ENCODE results near the gene HIC1. TPM values are rescaled to one million over a fixed set of nuclear protein-coding genes. Genes with fewer than 3 reads are reported as not detected.

The HIC1 gene
- polyA plus RNA-seq, 1 donor: 15.9 TPM

DNA sequence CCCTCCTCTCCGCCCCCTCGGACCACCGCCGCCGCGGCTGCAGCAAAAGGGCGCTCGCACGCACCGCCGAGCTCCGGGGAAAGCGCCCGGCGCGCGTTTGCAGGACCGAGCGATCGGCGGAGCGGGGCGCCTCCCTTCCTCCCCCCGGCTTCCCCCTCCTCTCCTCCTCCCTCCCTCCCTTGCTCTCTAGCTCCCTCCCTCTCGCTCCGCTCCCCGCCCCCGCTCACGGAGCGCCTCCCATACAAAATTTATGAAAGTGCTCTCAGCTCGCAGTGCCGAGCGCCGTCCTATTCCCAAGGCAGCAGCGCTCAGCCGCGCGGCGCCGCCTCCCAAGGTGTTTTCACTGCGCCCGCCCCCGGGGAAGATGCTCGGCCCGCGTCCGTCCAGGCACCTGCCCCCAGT lies 29.7 kb upstream of the HIC1 start, which contains the start of gene RTN4RL1:
Gene RTN4RL1, minus strand, starts transcription at position 115 of the 402 bp plus-strand sequence. CDS start 469 bp downstream, outside the sequence.
- no peak within 1 kb of the TSS for H3K27ac ChIP-seq (ENCODE audit: low read length)
- H3K4me3 ChIP-seq (ENCODE audit: low read length): peak within 1 kb of the TSS; percentile 16
- WGBS (ENCODE audit: insufficient coverage, low lambda C conversion rate): no CpG with 5 or more reads among the region's 47 CpGs
- DNase-seq: peak in 1 of 2 donors; percentile 44
- H3K27me3 ChIP-seq (ENCODE audit: control insufficient read depth, insufficient read depth, low read length): peaks cover 85% of the 10 kb centered on the region
- peaks cover 3% of the 10 kb centered on the region for H3K9me3 ChIP-seq (ENCODE audit: control insufficient read depth, low read depth, low read length)
- H3K4me1 ChIP-seq (ENCODE audit: control insufficient read depth, insufficient read depth, low read length): peaks cover 19% of the 10 kb centered on the region
- H3K36me3 ChIP-seq (ENCODE audit: control insufficient read depth, insufficient read depth, low read length): no peaks in the 10 kb centered on the region

DNA sequence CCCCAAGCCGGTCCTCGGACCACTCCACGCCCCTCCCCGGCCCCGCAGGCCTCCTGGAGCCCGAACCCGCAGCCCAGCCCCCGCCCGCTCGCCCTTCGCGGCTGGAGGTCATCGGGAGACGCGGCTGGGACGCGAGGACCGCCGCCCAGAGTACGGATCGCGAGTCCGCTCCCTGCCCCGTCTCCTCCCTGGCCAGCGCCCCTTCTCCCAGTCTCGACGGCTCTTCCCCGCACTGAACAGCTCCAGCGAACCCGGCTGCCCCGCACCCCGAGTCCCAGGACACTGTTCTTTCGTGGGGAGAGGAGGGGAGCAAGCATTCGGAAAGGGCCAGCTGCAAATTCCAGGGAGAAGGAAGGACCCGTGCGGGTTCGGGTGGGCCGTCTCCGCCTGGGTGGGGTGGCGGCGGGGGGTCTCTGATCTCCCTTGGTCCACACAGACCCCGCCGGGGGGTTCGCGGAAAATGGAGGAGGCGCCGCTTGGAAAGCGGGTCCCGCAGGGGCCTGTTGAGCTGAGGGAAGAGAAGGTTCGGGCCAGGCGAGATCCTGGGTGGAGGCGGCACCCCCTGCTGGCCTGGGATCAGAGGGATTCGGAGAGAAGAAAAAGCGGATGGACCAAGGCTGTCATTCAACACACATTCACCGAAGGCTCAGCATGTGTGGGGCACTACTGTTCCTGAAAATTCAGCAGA lies 29.1 kb upstream of the HIC1 start:
- no peak overlapping the region for H3K27ac ChIP-seq (ENCODE audit: low read length)
- H3K9me3 ChIP-seq (ENCODE audit: control insufficient read depth, low read depth, low read length): peaks cover 3% of the 10 kb centered on the region
- H3K27me3 ChIP-seq (ENCODE audit: control insufficient read depth, insufficient read depth, low read length): peaks cover 80% of the 10 kb centered on the region
- DNase-seq: peak in 1 of 2 donors; percentile 61
- peak overlapping the region; percentile 16 for H3K4me3 ChIP-seq (ENCODE audit: low read length)
- peaks cover 19% of the 10 kb centered on the region for H3K4me1 ChIP-seq (ENCODE audit: control insufficient read depth, insufficient read depth, low read length)
- no CpG with 5 or more reads among the region's 55 CpGs for WGBS (ENCODE audit: insufficient coverage, low lambda C conversion rate)
- no peaks in the 10 kb centered on the region for H3K36me3 ChIP-seq (ENCODE audit: control insufficient read depth, insufficient read depth, low read length)

DNA sequence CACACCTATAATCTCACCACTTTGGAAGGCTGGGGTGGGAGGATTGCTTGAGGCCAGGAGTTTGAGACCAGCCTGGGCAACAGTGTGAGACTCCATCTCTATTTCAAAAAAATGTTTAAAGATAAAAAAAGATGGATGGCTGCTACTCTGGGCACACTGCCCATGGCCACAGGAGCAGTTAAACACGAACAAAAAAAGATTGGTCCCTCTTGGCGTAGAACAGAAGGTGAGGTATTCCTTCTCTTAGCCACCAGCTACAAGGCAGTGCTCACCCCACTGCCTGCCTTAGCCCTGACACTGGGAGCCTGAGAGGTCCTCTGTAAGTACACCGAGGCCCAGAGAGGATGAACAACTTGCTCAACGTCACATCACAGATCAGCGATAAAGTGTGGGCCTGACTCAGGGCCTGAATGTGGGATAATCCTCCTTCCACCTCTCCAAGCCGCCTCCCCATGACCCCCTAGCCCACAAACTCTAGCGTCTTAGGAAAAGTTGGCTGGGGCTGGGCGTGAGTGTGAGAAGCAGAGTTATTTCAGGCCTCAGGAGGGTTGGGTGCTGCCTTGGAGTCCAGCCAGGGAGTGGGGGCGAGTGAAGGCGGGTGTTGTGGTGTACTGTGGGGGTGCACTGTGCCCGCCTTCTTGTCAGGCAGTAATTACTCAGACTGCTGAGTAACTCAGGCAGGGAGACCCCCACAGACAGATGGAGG lies 27.2 kb upstream of the HIC1 start:
- no peak for DNase-seq

DNA sequence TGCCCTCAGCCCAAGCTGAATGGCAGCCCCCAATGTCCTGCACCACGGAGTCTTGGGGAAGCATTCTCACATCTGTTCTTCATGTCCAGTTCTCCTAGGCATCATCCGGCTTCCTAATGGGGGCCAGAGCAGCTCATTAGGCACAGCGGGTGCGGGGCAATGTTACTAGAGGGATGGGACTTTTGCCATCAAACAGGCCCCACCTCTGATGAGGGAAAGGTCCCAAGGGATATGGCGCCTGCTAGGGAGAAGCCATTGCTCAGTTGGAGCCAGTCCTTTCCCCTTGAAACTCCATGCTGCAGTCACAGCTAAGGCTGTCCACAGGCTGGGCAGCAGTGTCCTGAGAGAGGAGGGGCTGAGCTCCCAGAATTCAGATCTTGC lies 26.7 kb upstream of the HIC1 start:
- Histone ChIP-seq H3K4me1 (ENCODE audit: control insufficient read depth, insufficient read depth, low read length) (peaks cover 22% of the 10 kb centered on the region), H3K27me3 (ENCODE audit: control insufficient read depth, insufficient read depth, low read length) (peaks cover 59% of the 10 kb centered on the region), H3K4me3 (ENCODE audit: low read length) (no peak overlapping the region), H3K27ac (ENCODE audit: low read length) (no peak overlapping the region), H3K36me3 (ENCODE audit: control insufficient read depth, insufficient read depth, low read length) (peaks cover 3% of the 10 kb centered on the region), H3K9me3 (ENCODE audit: control insufficient read depth, low read depth, low read length) (peaks cover 3% of the 10 kb centered on the region)
- WGBS (ENCODE audit: insufficient coverage, low lambda C conversion rate): no CpG with 5 or more reads among the region's 5 CpGs
- DNase-seq: no peak

More for the DNA sequence above, 27.2 kb upstream of the HIC1 start:
- no peak overlapping the region for H3K4me3 ChIP-seq (ENCODE audit: low read length)
- H3K36me3 ChIP-seq (ENCODE audit: control insufficient read depth, insufficient read depth, low read length): peaks cover 2% of the 10 kb centered on the region
- H3K27ac ChIP-seq (ENCODE audit: low read length): no peak overlapping the region
- H3K4me1 ChIP-seq (ENCODE audit: control insufficient read depth, insufficient read depth, low read length): peaks cover 22% of the 10 kb centered on the region
- H3K27me3 ChIP-seq (ENCODE audit: control insufficient read depth, insufficient read depth, low read length): peaks cover 64% of the 10 kb centered on the region
- no CpG with 5 or more reads among the region's 11 CpGs for WGBS (ENCODE audit: insufficient coverage, low lambda C conversion rate)
- H3K9me3 ChIP-seq (ENCODE audit: control insufficient read depth, low read depth, low read length): peaks cover 3% of the 10 kb centered on the region

DNA sequence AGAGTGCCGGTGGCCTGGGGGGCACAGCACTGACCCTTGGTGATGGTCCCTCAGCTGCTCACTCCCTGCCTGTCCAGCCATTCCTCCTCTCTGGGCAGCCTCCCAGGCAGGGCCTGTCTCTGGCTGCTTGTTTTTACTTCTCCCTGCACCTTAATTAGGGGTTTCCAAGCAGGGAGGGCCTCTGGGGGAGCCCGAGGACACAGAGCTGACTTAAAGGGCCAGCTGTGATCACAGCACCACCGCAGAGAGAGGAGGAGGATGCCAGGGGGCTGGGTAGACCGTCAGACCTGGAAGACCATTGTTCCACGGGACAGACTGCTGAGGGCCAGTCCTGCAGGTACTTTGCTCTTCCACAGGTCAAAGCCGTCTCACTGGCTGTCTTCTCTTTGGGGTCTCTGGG lies 26.2 kb upstream of the HIC1 start:
- peaks cover 22% of the 10 kb centered on the region for H3K4me1 ChIP-seq (ENCODE audit: control insufficient read depth, insufficient read depth, low read length)
- WGBS (ENCODE audit: insufficient coverage, low lambda C conversion rate): no CpG with 5 or more reads among the region's 6 CpGs
- H3K4me3 ChIP-seq (ENCODE audit: low read length): no peak overlapping the region
- DNase-seq: no peak
- peaks cover 3% of the 10 kb centered on the region for H3K9me3 ChIP-seq (ENCODE audit: control insufficient read depth, low read depth, low read length)
- peaks cover 54% of the 10 kb centered on the region for H3K27me3 ChIP-seq (ENCODE audit: control insufficient read depth, insufficient read depth, low read length)
- peaks cover 8% of the 10 kb centered on the region for H3K36me3 ChIP-seq (ENCODE audit: control insufficient read depth, insufficient read depth, low read length)
- H3K27ac ChIP-seq (ENCODE audit: low read length): no peak overlapping the region

DNA sequence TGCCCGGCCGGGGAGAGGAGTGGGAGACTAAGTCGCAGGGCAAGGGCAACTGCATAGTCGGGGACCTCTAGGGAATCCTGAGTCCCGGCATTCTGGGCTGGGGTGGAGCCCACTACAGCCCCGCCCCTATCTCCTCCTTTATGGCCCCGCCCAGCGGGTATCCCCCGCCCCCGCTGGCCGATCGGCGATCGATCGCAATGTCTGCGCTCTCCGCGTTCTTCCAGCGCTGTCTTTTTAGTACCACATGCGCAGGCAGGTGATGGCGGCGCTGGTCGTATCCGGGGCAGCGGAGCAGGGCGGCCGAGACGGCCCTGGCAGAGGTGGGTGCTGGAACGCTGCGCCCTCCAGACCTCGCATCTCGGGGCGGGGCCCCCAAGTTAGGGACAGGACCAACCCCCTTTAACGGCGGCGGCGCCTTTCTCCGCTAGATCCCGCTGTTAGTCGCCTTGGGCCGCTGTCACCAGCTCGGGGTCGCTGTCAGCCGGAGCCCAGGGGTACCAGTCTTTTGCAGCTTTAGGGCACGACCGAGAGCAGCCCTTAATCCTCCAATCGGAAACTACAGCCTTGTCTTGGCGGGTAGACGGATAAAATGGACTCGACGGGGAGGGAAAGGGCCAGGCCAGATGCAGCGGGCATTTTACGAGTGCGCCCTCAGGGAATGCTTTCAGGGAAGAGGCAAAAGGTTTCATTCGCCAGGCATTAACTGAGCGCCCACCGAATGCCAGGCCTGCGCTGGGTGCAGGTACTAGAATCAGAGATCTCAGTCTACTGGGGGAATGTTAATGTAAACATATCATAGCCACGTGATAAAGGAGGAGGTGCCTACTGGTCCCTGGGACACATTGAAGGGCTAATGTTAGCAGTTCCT lies 24.8 kb upstream of the HIC1 start, which contains the start of gene DPH1:
Gene DPH1, plus strand, starts transcription at position 243 of the 868 bp plus-strand sequence. Its CDS starts 17 bp downstream, at position 260.
- WGBS (ENCODE audit: insufficient coverage, low lambda C conversion rate): no CpG with 5 or more reads among the region's 59 CpGs
- Histone ChIP-seq H3K27me3 (ENCODE audit: control insufficient read depth, insufficient read depth, low read length) (peaks cover 41% of the 10 kb centered on the region), H3K4me1 (ENCODE audit: control insufficient read depth, insufficient read depth, low read length) (peaks cover 17% of the 10 kb centered on the region), H3K36me3 (ENCODE audit: control insufficient read depth, insufficient read depth, low read length) (peaks cover 12% of the 10 kb centered on the region), H3K27ac (ENCODE audit: low read length) (peak within 1 kb of the TSS; percentile 31), H3K4me3 (ENCODE audit: low read length) (peak within 1 kb of the TSS; percentile 97), H3K9me3 (ENCODE audit: control insufficient read depth, low read depth, low read length) (peaks cover 3% of the 10 kb centered on the region)
- peak; percentile 73 to 83 for DNase-seq

DNA sequence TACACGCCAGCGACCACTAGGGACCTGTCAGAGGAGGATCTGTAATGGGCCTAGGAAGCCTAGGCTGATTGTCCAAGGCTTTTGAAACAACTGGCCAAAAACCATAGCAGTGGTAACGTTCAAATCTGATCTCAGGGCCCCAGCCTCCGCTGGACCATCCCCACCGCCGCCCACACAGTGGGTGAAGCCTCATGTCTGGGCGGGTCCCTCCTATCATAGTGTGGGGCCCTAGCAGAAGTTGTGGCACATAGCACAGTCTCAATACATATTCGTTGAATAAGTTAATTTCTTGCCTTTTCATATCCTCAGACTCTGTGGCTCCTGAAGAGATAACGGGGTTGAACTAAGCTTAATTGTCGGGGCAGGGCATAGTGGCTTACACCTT lies 24.1 kb upstream of the HIC1 start:
- no CpG with 5 or more reads among the region's 10 CpGs for WGBS (ENCODE audit: insufficient coverage, low lambda C conversion rate)

DNA sequence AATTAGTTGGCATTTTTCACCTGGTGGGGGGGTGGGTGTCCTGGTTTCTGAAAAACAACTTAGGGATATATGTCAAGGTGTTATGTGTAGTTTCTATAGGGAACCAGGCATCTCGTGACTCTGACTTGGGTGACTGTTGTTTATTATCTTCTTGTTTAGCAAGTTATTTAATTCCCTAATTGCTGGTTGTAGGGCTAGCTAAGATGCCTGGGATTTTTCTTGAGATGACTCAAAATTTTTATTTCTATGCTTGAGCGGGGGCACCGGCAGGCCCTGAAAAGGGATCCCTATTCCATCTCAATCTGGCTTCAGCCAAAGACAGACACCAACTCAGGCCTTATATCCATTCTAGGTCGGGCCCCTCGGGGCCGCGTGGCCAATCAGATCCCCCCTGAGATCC lies 21.8 kb upstream of the HIC1 start:
- peaks cover 7% of the 10 kb centered on the region for H3K4me1 ChIP-seq (ENCODE audit: control insufficient read depth, insufficient read depth, low read length)
- no CpG with 5 or more reads among the region's 7 CpGs for WGBS (ENCODE audit: insufficient coverage, low lambda C conversion rate)
- no peak for DNase-seq
- peaks cover 38% of the 10 kb centered on the region for H3K36me3 ChIP-seq (ENCODE audit: control insufficient read depth, insufficient read depth, low read length)
- H3K9me3 ChIP-seq (ENCODE audit: control insufficient read depth, low read depth, low read length): no peaks in the 10 kb centered on the region
- no peak overlapping the region for H3K27ac ChIP-seq (ENCODE audit: low read length)
- H3K4me3 ChIP-seq (ENCODE audit: low read length): no peak overlapping the region
- peaks cover 13% of the 10 kb centered on the region for H3K27me3 ChIP-seq (ENCODE audit: control insufficient read depth, insufficient read depth, low read length)

More for the DNA sequence above, 24.1 kb upstream of the HIC1 start:
- H3K4me3 ChIP-seq (ENCODE audit: low read length): peak overlapping the region; percentile 97
- H3K36me3 ChIP-seq (ENCODE audit: control insufficient read depth, insufficient read depth, low read length): peaks cover 16% of the 10 kb centered on the region
- H3K27me3 ChIP-seq (ENCODE audit: control insufficient read depth, insufficient read depth, low read length): peaks cover 35% of the 10 kb centered on the region
- H3K4me1 ChIP-seq (ENCODE audit: control insufficient read depth, insufficient read depth, low read length): peaks cover 11% of the 10 kb centered on the region
- H3K9me3 ChIP-seq (ENCODE audit: control insufficient read depth, low read depth, low read length): peaks cover 2% of the 10 kb centered on the region
- H3K27ac ChIP-seq (ENCODE audit: low read length): no peak overlapping the region
- DNase-seq: no peak

DNA sequence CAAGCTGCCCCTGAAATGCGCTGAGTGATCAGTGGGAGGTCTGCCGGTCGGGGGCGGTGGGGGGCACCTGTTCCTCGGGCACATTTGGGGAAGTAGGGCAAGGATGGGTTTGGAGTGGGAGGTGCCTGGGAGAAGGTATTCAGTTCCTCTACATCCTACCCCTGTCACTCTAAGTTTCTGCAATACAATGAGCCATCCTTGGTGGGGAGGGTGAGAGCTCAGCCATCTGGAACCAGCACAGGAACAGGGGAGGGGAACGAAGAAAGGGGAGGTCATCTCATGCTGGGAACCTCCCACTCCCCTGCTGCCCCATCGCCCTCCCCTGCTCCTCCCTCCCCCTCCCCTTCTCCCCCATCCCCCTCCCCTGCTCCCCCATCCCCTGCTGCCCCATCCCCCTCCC lies 20.7 kb upstream of the HIC1 start:
- H3K4me1 ChIP-seq (ENCODE audit: control insufficient read depth, insufficient read depth, low read length): peaks cover 7% of the 10 kb centered on the region
- no peaks in the 10 kb centered on the region for H3K9me3 ChIP-seq (ENCODE audit: control insufficient read depth, low read depth, low read length)
- no peak overlapping the region for H3K27ac ChIP-seq (ENCODE audit: low read length)
- DNase-seq: no peak
- H3K27me3 ChIP-seq (ENCODE audit: control insufficient read depth, insufficient read depth, low read length): peaks cover 4% of the 10 kb centered on the region
- H3K4me3 ChIP-seq (ENCODE audit: low read length): no peak overlapping the region
- peaks cover 44% of the 10 kb centered on the region for H3K36me3 ChIP-seq (ENCODE audit: control insufficient read depth, insufficient read depth, low read length)
- WGBS (ENCODE audit: insufficient coverage, low lambda C conversion rate): no CpG with 5 or more reads among the region's 7 CpGs
